Measurements from ENCODE around the gene FNDC3B. TPM values are rescaled to one million over a fixed set of nuclear protein-coding genes. Genes with fewer than 3 reads are reported as not detected.

FNDC3B gene
- total RNA-seq, 1 donor from 2014 or later: 290 TPM

GRCh38 chr3:172286548-172287148 lies 247.3 kb downstream of the FNDC3B start:
- H3K9me3 Mint-ChIP-seq (ENCODE audit: low read depth): no peaks in the 10 kb centered on the region
- TF ChIP-seq CTCF (IDR thresholded peaks at IDR 0.05): no peak
- peak overlapping the region; percentile 86 for H3K27ac Mint-ChIP-seq (ENCODE audit: unreplicated experiment)
- DNase-seq (ENCODE audit: low spot score): no peak
- no peaks in the 10 kb centered on the region for H3K27me3 Mint-ChIP-seq (ENCODE audit: low read depth)
- H3K36me3 Mint-ChIP-seq (ENCODE audit: low read depth): peaks cover 37% of the 10 kb centered on the region
- peaks cover 88% of the 10 kb centered on the region for H3K4me1 Mint-ChIP-seq (ENCODE audit: low read depth)
- H3K4me3 Mint-ChIP-seq (ENCODE audit: unreplicated experiment): peak overlapping the region; percentile 8

- peaks cover 31% of the 10 kb centered on the region for H3K36me3 Mint-ChIP-seq (ENCODE audit: low read depth)
Measured at GRCh38 chr3:172287937-172288477, 248.6 kb downstream of the FNDC3B start.

GRCh38 chr3:172288651-172289050 lies 249.3 kb downstream of the FNDC3B start:
- Mint-ChIP-seq H3K4me3 (ENCODE audit: unreplicated experiment) (no peak overlapping the region), H3K4me1 (ENCODE audit: low read depth) (peaks cover 86% of the 10 kb centered on the region), H3K27me3 (ENCODE audit: low read depth) (no peaks in the 10 kb centered on the region), H3K9me3 (ENCODE audit: low read depth) (no peaks in the 10 kb centered on the region), H3K27ac (ENCODE audit: unreplicated experiment) (peak overlapping the region; percentile 28), H3K36me3 (ENCODE audit: low read depth) (peaks cover 29% of the 10 kb centered on the region)
- DNase-seq (ENCODE audit: low spot score): no peak
- no peak for TF ChIP-seq CTCF (IDR thresholded peaks at IDR 0.05)

More at GRCh38 chr3:172287937-172288477, 248.6 kb downstream of the FNDC3B start:
- no peak for TF ChIP-seq CTCF (IDR thresholded peaks at IDR 0.05)
- Mint-ChIP-seq H3K4me3 (ENCODE audit: unreplicated experiment) (no peak overlapping the region), H3K4me1 (ENCODE audit: low read depth) (peaks cover 88% of the 10 kb centered on the region), H3K27ac (ENCODE audit: unreplicated experiment) (peak overlapping the region; percentile 53), H3K27me3 (ENCODE audit: low read depth) (no peaks in the 10 kb centered on the region), H3K9me3 (ENCODE audit: low read depth) (no peaks in the 10 kb centered on the region)
- no peak for DNase-seq (ENCODE audit: low spot score)

GRCh38 chr3:172289583-172289982 lies 250.2 kb downstream of the FNDC3B start:
- no peaks in the 10 kb centered on the region for H3K9me3 Mint-ChIP-seq (ENCODE audit: low read depth)
- no peaks in the 10 kb centered on the region for H3K27me3 Mint-ChIP-seq (ENCODE audit: low read depth)
- DNase-seq (ENCODE audit: low spot score): no peak
- peak; percentile 62 for TF ChIP-seq CTCF (IDR thresholded peaks at IDR 0.05)
- peaks cover 77% of the 10 kb centered on the region for H3K4me1 Mint-ChIP-seq (ENCODE audit: low read depth)
- peak overlapping the region; percentile 67 for H3K27ac Mint-ChIP-seq (ENCODE audit: unreplicated experiment)
- H3K4me3 Mint-ChIP-seq (ENCODE audit: unreplicated experiment): no peak overlapping the region
- peaks cover 36% of the 10 kb centered on the region for H3K36me3 Mint-ChIP-seq (ENCODE audit: low read depth)

- no peak for DNase-seq (ENCODE audit: low spot score)
- Mint-ChIP-seq H3K4me3 (ENCODE audit: unreplicated experiment) (no peak overlapping the region), H3K4me1 (ENCODE audit: low read depth) (peaks cover 68% of the 10 kb centered on the region), H3K27me3 (ENCODE audit: low read depth) (no peaks in the 10 kb centered on the region), H3K27ac (ENCODE audit: unreplicated experiment) (peak overlapping the region; percentile 13), H3K36me3 (ENCODE audit: low read depth) (peaks cover 33% of the 10 kb centered on the region), H3K9me3 (ENCODE audit: low read depth) (no peaks in the 10 kb centered on the region)
- no peak for TF ChIP-seq CTCF (IDR thresholded peaks at IDR 0.05)
Measured at GRCh38 chr3:172290457-172290856, 251.1 kb downstream of the FNDC3B start.

Measured in chondrocyte (in vitro differentiated cells).